GM12892 (cell line): ENCODE data around the gene UBL5.

Source experiments
- DNase-seq: peaks from one replicate; pipeline ENCODE4 v3.0.0; 2011; ENCODE audit not compliant: insufficient read length
- FAIRE-seq: peaks from 2 replicates; lab custom pipeline; 2011; peaks lifted over from hg19 to GRCh38; lab: Jason Lieb, UNC
- POLR2A ChIP-seq: IDR thresholded peaks from 2 replicates; pipeline ENCODE4 v1.6.1; 2011; ENCODE audit warnings: low read depth, low read length, control low read depth
- POLR2AphosphoS5 ChIP-seq: IDR thresholded peaks from 2 replicates; pipeline ENCODE4 v1.6.1; 2011; ENCODE audit warnings: low read depth, low read length, control low read depth
- TAF1 ChIP-seq: IDR thresholded peaks from 2 replicates; pipeline ENCODE4 v1.6.1; 2011; ENCODE audit warnings: low read depth, mild to moderate bottlenecking, control low read depth, low read length, borderline replicate concordance

UBL5 gene

GRCh38 chr19:9792206-9793070, 35.3 kb upstream of the UBL5 start:
- DNase-seq: peak; percentile 67
- FAIRE-seq: no peak

GRCh38 chr19:9793071-9793591, 34.6 kb upstream of the UBL5 start:
- FAIRE-seq: no peak
- DNase-seq: no peak
- TF ChIP-seq POLR2A (no peak), TAF1 (no peak), POLR2AphosphoS5 (no peak)

More at GRCh38 chr19:9792206-9793070, 35.3 kb upstream of the UBL5 start:
- TF ChIP-seq TAF1 (no peak), POLR2A (no peak), POLR2AphosphoS5 (no peak)

GRCh38 chr19:9796113-9796773, 31.5 kb upstream of the UBL5 start:
- FAIRE-seq (peak; percentile 94), DNase-seq (no peak)

GRCh38 chr19:9797871-9798270, 29.8 kb upstream of the UBL5 start:
- TF ChIP-seq POLR2A (no peak), POLR2AphosphoS5 (no peak), TAF1 (no peak)
- no peak for DNase-seq
- no peak for FAIRE-seq

More at GRCh38 chr19:9796113-9796773, 31.5 kb upstream of the UBL5 start:
- TF ChIP-seq POLR2A (no peak), POLR2AphosphoS5 (no peak), TAF1 (no peak)

DNA sequence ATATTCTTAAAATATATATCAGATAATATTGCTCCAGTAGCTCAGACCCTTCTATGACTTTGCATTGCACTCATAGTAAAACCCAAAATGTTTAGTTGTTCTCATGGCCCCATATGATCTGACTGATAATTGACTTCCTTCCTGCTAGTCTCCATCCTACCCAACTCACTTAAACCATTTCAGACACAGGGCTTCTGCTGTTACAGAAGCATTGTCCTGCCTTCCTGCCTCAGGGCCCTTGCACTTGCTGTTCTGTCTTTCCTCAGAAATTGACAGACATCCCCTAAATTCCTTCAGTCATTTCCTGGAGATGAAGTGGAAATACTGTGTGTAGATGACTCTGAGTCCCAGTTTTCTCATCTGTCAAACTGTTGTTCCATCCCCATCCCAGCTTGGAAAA, 28.6 kb upstream of the UBL5 start:
- TF ChIP-seq TAF1 (no peak), POLR2AphosphoS5 (no peak), POLR2A (no peak)
- no peak for DNase-seq
- peak; percentile 27 for FAIRE-seq

DNA sequence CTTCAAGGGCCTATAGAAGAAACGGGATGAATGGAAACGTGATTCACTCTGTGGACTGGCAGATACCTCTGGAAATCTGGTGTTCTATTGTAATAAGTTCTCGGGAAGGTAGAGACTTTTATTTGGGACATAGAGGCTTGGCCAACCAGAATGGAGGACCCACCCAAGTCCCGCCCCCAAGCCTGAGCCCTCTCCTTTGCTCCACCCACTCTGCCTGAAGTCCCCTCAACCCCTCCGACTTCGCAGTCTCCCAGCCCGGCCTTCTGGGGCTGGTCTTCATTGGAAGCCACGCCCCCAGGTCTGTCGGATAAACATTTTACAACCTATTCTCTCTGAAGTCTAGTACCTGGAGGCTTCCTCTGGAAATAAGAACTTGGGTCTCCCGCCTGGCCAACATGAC, 25.7 kb upstream of the UBL5 start:
- no peak for DNase-seq
- TF ChIP-seq POLR2A: no peak
- no peak for TF ChIP-seq TAF1
- TF ChIP-seq POLR2AphosphoS5: no peak
- FAIRE-seq: no peak

GRCh38 chr19:9806803-9807202, 20.9 kb upstream of the UBL5 start:
- FAIRE-seq: no peak

DNA sequence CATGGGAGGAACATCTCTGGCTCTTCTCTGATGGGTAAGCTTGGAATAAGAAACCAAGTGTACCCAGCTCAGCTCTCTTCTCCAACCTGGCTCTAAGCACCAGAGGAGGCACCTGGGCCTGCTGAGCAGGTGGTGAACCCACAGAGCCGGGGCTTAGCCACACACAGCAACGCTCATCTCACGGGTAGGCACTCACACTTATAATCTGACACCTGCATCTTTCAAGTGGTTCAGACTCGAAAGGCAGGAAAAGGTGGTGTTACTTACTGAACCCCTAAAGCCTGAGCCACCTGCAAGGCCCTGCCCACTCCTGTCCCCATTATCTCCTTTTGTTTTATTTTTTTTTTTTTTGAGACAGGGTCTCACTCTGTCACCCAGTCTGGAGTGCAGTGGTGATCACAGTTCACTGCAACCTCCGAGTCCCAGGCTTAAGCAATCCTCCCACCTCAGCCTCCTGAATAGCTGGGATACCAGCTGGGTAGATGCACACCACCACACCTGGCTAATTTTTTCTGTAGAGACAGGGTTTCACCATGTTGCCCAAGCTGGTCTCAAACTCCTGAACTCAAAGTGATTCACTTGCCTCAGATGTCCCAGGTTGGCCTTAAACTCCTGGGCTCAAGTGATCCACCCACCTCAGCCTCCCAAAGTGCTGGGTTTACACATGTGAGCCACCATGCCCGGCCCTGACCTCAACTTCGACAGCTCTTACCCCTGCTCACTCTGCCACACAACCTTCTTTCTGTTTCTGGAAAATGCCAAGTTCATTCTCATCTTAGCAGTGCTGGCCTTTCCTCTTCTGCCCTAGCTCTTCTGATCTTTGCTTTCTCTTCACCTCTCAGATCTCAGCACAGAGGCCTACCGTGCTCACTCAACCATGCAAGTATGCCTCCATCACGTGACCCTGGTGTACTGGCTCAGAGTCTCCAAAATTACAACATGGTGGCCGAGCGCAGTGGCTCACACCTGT, 18.6 kb upstream of the UBL5 start:
- DNase-seq (no peak), FAIRE-seq (no peak)
- no peak for TF ChIP-seq TAF1
- no peak for TF ChIP-seq POLR2A
- 0 out of 2 replicates have a peak, but pooled peaks have one; percentile 39 for TF ChIP-seq POLR2AphosphoS5

More at GRCh38 chr19:9806803-9807202, 20.9 kb upstream of the UBL5 start:
- TF ChIP-seq TAF1 (no peak), POLR2A (no peak), POLR2AphosphoS5 (no peak)
- no peak for DNase-seq

- no peak for FAIRE-seq
- TF ChIP-seq TAF1: no peak
- no peak for TF ChIP-seq POLR2AphosphoS5
- TF ChIP-seq POLR2A: no peak
- no peak for DNase-seq
Measured at GRCh38 chr19:9811139-9811538, 16.6 kb upstream of the UBL5 start.

DNA sequence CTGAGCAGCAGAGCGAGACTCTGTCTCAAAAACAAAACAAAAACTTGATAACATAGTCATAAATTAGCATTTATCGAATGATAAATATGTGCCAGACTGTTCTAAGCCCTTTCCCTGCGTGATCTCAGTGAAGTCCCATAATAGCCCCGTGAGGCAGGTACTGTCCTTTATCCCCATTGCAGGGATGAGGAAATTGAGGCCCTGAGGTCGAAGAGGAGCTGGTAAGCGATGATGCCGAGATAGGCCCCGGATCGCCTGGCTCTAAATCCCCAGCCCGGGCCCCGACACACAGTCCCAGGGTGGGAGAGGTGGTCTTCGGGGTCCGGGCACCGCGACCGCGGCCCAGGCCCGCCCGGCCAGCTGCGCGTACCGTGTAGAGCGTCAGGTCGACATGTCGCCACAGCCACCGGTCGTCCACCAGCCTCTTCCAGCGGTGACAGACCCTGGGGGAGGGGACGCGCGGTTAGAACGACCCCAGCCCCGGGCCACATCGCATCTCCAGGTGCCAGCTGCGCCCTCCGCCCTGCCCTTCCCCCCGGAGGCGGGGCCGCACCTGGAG, 9.5 kb upstream of the UBL5 start:
- FAIRE-seq (no peak), DNase-seq (no peak)
- TF ChIP-seq POLR2AphosphoS5 (no peak), TAF1 (no peak), POLR2A (no peak)

DNA sequence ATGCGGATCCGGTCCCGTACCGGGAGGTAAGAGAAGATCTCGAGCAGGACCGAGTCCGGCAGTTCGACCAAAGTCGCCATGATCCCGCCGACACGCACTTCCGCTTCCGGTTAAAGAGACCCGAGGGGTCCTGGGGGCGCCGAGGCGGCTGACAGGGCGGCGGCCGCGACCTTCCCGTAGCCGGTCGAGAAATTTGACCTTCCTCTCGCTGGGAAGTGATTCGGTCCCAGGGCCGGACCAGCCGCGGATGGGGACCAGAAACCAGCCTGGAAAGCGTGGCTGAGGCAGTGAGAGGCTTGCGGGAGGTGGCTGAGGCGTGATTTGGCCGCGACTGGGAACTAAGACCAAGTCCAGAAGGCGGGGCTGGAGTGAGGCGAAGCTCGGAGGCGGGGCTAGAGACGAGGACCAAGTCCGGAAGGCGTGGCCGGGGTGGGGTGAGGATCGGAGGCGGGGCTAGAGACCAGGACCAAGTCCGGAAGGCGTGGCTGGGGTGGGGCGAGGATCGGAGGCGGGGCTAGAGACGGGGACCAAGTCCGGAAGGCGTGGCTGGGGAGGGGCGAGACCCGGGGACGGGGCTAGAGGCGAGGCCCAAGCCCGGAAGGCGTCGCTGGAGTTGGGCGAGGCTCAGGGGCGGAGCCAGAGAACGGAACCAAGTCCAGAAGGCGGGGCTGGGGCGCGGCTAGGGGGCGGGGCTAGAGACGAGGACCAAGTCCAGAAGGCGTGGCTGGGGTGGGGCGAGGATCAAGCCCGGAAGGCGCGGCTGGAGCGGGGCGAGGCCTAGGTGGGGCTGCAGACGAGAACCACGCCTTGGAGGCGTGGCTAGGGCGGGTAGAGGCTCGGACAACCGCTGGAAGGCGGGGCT, 8.8 kb upstream of the UBL5 start, which contains the start of gene FBXL12:
FBXL12 (minus strand) TSS at position 346 of the 862 bp plus-strand sequence; CDS start at position 80, 266 bp downstream.
- FAIRE-seq: peak; percentile 98
- TF ChIP-seq POLR2A (peak; percentile 95), POLR2AphosphoS5 (peak; percentile 89), TAF1 (0 out of 2 replicates have a peak, but pooled peaks have one; percentile 58)
- peak; percentile 92 for DNase-seq
